Epithelial cell of esophagus (primary cell): Measurements from ENCODE around the gene FYCO1.

Source experiments
- DNase-seq: peaks from one replicate; pipeline ENCODE4 v3.0.0; 2010; ENCODE audit warnings: low read depth
- H3K4me3 ChIP-seq: 2 replicates; pipeline ENCODE4 v1.5.1; 2011; ENCODE audit warnings: mild to moderate bottlenecking, low read length, control low read depth
- CTCF ChIP-seq: IDR thresholded peaks from 2 replicates; pipeline ENCODE4 v1.5.1; 2011; ENCODE audit warnings: low read depth, mild to moderate bottlenecking, low read length, control low read depth, inconsistent platforms; ENCODE audit not compliant: insufficient read depth; ENCODE audit errors: missing control alignments

Gene FYCO1

GRCh38 chr3:45981346-45982074, 14.1 kb downstream of the FYCO1 start:
- H3K4me3 ChIP-seq, result no peak overlapping the region
- no peak for TF ChIP-seq CTCF
- DNase-seq, result no peak

GRCh38 chr3:45980819-45981218, 14.8 kb downstream of the FYCO1 start:
- DNase-seq, result no peak
- H3K4me3 ChIP-seq, result no peak overlapping the region
- no peak for TF ChIP-seq CTCF

- DNase-seq, result no peak
- no peak for TF ChIP-seq CTCF
- no peak overlapping the region for H3K4me3 ChIP-seq
Measured at GRCh38 chr3:45980229-45980813, 15.3 kb downstream of the FYCO1 start.

- H3K4me3 ChIP-seq, result no peak overlapping the region
- no peak for DNase-seq
- TF ChIP-seq CTCF, result no peak
Measured at GRCh38 chr3:45979378-45979777, 16.2 kb downstream of the FYCO1 start.

- no peak overlapping the region for H3K4me3 ChIP-seq
- no peak for TF ChIP-seq CTCF
- DNase-seq, result peak; percentile 77
Measured at GRCh38 chr3:45978006-45978761, 17.4 kb downstream of the FYCO1 start.

- no peak for DNase-seq
- H3K4me3 ChIP-seq, result no peak overlapping the region
- no peak for TF ChIP-seq CTCF
Measured at GRCh38 chr3:45976191-45977091, 19.2 kb downstream of the FYCO1 start.
